Natural killer cell (primary cell): ENCODE data around the gene MINDY1. TPM values are rescaled to one million over a fixed set of nuclear protein-coding genes. Genes with fewer than 3 reads are reported as not detected.

Source experiments
- ATAC-seq, 3 donors: fragments of 150-1000 bp in 2 of 3; fragments of 200-7000 bp in 1 of 3; cut with Tn5 transposase; 1 replicate in 1 of 3; 2 replicates in 2 of 3; pipeline ENCODE4 v1.10.0; 2021; ENCODE audit warnings: mild to moderate bottlenecking in 2 of 3, moderate library complexity in 2 of 3
- DNase-seq, 2 donors: peaks; one replicate each; pipeline versions ENCODE4 v3.0.0 to v3.0.0-alpha.2; 2013 to 2021; ENCODE audit warnings: mixed read lengths in 1 of 2
- H3K27ac ChIP-seq: one replicate; pipeline ENCODE4 v1.5.1; 2013; ENCODE audit warnings: mild to moderate bottlenecking, low read length
- H3K27me3 ChIP-seq: one replicate; pipeline ENCODE4 v1.6.1; 2013; ENCODE audit warnings: low read length; ENCODE audit not compliant: control insufficient read depth, insufficient read depth
- H3K36me3 ChIP-seq: one replicate; pipeline ENCODE4 v1.6.1; 2013; ENCODE audit warnings: low read length; ENCODE audit not compliant: control insufficient read depth, insufficient read depth
- H3K4me1 ChIP-seq: one replicate; pipeline ENCODE4 v1.6.1; 2013; ENCODE audit warnings: low read length; ENCODE audit not compliant: control insufficient read depth, insufficient read depth
- H3K4me3 ChIP-seq: one replicate; pipeline ENCODE4 v1.5.1; 2013; ENCODE audit warnings: low read length
- H3K9me3 ChIP-seq: one replicate; pipeline ENCODE4 v1.6.1; 2013; ENCODE audit warnings: low read length; ENCODE audit not compliant: control insufficient read depth, insufficient read depth
- H3K27ac Mint-ChIP-seq, 2 donors: one replicate each; pipeline ENCODE4 v1.8.0; 2022; ENCODE audit warnings: mild to moderate bottlenecking in 2 of 2, mixed read lengths in 2 of 2, moderate library complexity in 1 of 2
- H3K27me3 Mint-ChIP-seq, 2 donors: one replicate each; pipeline ENCODE4 v1.8.0; 2022; ENCODE audit warnings: low read depth in 2 of 2, mixed read lengths in 2 of 2
- H3K36me3 Mint-ChIP-seq: one replicate; pipeline ENCODE4 v1.8.0; 2022; ENCODE audit warnings: mixed read lengths
- H3K4me1 Mint-ChIP-seq, 2 donors: one replicate each; pipeline ENCODE4 v1.8.0; 2022; ENCODE audit warnings: mixed read lengths in 2 of 2
- H3K4me3 Mint-ChIP-seq: one replicate; pipeline ENCODE4 v1.8.0; 2022; ENCODE audit warnings: mild to moderate bottlenecking, moderate library complexity, mixed read lengths
- H3K9me3 Mint-ChIP-seq, 2 donors: one replicate each; pipeline ENCODE4 v1.8.0; 2022; ENCODE audit warnings: mixed read lengths in 2 of 2
- WGBS: methylation state at CpG from one replicate; pipeline ENCODE4 v1.1.7; 2013; ENCODE audit warnings: missing lambda C conversion rate; ENCODE audit not compliant: insufficient coverage; 5-methylcytosine and 5-hydroxymethylcytosine counted together
- intact Hi-C: fragments of 100-400 bp; cut with micrococcal nuclease; formaldehyde crosslinking; loops from one replicate; pipeline ENCODE4 v1.14.2; 2022
- total RNA-seq, 4 donors: library from RNA; stranded (reverse); fragments of 120-200 nt in 1 of 4; gene quantifications; one replicate each; pipeline versions ENCODE4 v1.2.3 to v1.2.4, GENCODE V29; 2013 to 2022
- TF ChIP-seq, protein P1 (sequence below): fragments of 200-600 bp; IDR thresholded peaks from one replicate; pipeline ENCODE4 v1.8.0; 2022; ENCODE audit warnings: antibody characterized with exemption

The MINDY1 gene
- total RNA-seq, 3 donors from 2014 or later (not counting 1 experiment from before 2014, with no cell fraction given): 14.0 to 15.6 (median 15.2) TPM

DNA sequence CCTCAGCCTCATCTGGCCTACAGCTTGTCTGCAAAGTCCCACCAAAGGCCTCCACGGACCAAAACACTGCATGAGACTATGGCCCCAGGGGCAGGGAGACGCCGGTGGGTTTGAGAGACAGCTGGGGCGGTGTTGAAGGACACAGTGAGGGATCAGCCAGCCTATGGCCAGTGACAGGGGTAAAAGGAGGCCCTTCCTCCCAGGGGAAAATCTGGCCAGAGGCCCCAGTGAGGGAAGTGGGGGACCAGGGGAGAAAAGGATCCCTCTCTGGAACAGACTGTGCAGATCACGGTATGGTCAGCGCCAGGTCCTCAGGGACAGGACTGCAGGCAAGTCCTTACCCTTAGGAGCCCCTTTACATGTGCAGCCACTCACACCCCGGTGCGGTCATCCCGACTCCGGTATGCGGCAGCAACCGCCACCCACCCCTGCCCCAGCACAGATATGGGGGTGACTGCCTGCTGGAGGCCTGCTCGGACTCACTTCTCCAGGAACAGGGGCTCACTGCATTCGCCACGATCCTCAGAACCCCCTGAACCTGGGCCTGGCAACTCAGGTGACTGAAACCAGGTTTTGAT, 33.4 kb downstream of the MINDY1 start:
- ATAC-seq: no peak
- Histone ChIP-seq H3K4me3 (peak overlapping the region; percentile 86), H3K9me3 (no peaks in the 10 kb centered on the region), H3K27me3 (no peaks in the 10 kb centered on the region), H3K36me3 (peaks cover 6% of the 10 kb centered on the region), H3K4me1 (peaks cover 60% of the 10 kb centered on the region), H3K27ac (peak overlapping the region; percentile 70)
- TF ChIP-seq, protein P1, sequence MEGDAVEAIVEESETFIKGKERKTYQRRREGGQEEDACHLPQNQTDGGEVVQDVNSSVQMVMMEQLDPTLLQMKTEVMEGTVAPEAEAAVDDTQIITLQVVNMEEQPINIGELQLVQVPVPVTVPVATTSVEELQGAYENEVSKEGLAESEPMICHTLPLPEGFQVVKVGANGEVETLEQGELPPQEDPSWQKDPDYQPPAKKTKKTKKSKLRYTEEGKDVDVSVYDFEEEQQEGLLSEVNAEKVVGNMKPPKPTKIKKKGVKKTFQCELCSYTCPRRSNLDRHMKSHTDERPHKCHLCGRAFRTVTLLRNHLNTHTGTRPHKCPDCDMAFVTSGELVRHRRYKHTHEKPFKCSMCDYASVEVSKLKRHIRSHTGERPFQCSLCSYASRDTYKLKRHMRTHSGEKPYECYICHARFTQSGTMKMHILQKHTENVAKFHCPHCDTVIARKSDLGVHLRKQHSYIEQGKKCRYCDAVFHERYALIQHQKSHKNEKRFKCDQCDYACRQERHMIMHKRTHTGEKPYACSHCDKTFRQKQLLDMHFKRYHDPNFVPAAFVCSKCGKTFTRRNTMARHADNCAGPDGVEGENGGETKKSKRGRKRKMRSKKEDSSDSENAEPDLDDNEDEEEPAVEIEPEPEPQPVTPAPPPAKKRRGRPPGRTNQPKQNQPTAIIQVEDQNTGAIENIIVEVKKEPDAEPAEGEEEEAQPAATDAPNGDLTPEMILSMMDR: no peak
- DNase-seq: peak in 1 of 2 donors; percentile 23
- Mint-ChIP-seq H3K36me3 (no peaks in the 10 kb centered on the region), H3K9me3 (no peaks in the 10 kb centered on the region), H3K4me1 (peaks cover 55 to 57% of the 10 kb centered on the region in 2 donors), H3K27ac (peak overlapping the region; percentile 86 to 88), H3K27me3 (no peaks in the 10 kb centered on the region), H3K4me3 (peak overlapping the region; percentile 86)
- intact Hi-C loops: no loop called here
- WGBS: 39% methylated on average over 15 of the region's 15 CpGs

DNA sequence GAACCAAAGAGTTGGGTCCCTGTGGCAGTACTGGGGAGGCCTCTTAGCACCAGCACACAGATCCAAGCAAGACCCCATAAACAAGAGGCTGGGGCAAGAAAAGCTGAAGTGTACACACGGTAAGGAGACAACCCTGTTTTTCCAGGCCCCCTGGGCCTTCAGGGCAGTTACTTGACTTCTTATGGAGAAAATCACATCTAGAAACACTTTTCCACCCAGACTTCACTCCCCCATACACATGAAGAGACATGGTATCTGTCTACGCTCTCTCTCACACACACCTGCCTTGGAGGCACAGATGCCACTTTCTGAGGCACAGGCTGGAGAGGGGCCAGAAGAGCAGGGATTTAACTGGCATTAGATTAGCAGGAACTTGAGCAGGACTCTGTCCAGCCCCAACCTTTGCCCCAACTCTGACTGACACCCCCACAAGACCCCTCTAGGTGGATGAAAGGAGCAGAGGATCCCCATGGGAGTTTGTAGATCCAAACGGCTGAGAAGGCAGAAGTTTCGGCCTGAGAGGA, 34.2 kb downstream of the MINDY1 start:
- H3K9me3 Mint-ChIP-seq: no peaks in the 10 kb centered on the region
- ATAC-seq (no peak), DNase-seq (no peak)
- H3K27me3 Mint-ChIP-seq: no peaks in the 10 kb centered on the region
- H3K4me3 ChIP-seq: no peak overlapping the region
- H3K4me3 Mint-ChIP-seq: peak overlapping the region; percentile 86
- H3K4me1 ChIP-seq: peaks cover 53% of the 10 kb centered on the region
- peaks cover 54 to 60% of the 10 kb centered on the region in 2 donors for H3K4me1 Mint-ChIP-seq
- H3K27me3 ChIP-seq: no peaks in the 10 kb centered on the region
- WGBS: 86% methylated on average over 4 of the region's 4 CpGs
- no peaks in the 10 kb centered on the region for H3K36me3 Mint-ChIP-seq
- TF ChIP-seq, protein P1: no peak
- intact Hi-C loops: no loop called here
- H3K36me3 ChIP-seq: peaks cover 15% of the 10 kb centered on the region
- H3K27ac ChIP-seq: no peak overlapping the region
- H3K27ac Mint-ChIP-seq: peak overlapping the region; percentile 86 to 88
- no peaks in the 10 kb centered on the region for H3K9me3 ChIP-seq

DNA sequence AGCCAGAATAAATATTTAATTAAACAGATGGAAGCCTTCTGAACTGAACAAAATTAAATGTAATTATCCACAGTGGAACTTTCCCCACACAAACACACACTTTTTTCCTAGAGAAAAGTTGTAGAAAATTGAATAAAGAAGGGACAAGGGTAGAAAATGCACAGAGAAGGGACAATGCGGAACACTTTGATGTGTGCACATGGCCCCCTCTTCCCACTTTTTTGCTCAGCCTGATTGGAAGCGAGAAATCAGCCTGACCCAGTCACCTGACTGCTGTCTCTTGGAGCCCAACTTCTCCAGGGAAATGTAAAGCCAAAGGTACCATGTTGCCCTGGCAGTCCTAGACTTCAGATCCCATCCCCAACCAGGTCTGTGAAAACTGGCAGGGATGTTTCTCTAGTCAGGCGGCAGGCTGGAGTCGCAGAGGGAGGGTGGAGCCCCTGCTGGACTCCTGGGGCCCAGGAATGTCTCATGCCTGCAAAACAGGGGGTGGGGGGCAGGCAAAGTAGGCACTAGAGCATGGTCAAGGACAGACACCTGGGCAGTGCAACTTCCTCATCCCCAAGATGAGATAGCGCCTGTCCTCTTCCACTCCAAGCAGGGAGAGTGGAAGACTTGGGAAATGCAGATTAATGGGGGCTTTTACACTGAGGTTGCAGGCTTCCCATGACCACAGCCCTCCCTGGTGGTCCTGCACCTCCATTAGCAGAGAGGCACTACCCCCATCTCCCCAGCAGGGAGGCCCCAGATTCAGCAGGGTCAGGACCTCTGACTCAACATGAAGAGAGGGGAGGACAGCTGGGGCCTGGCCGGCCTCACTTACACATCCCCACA, 34.9 kb downstream of the MINDY1 start:
- Histone ChIP-seq H3K27me3 (no peaks in the 10 kb centered on the region), H3K9me3 (no peaks in the 10 kb centered on the region), H3K4me1 (peaks cover 46% of the 10 kb centered on the region), H3K27ac (no peak overlapping the region), H3K36me3 (peaks cover 22% of the 10 kb centered on the region), H3K4me3 (no peak overlapping the region)
- Mint-ChIP-seq H3K9me3 (no peaks in the 10 kb centered on the region), H3K27me3 (no peaks in the 10 kb centered on the region), H3K4me3 (peak overlapping the region; percentile 86), H3K27ac (peak overlapping the region; percentile 86 to 88), H3K36me3 (no peaks in the 10 kb centered on the region), H3K4me1 (peaks cover 47 to 53% of the 10 kb centered on the region in 2 donors)
- 95% methylated on average over 5 of the region's 6 CpGs for WGBS
- intact Hi-C loops: no loop called here
- ATAC-seq (no peak), DNase-seq (peak in 1 of 2 donors; percentile 30)
- TF ChIP-seq, protein P1: no peak
